Measurements from ENCODE around the gene SDSL. TPM values are rescaled to one million over a fixed set of nuclear protein-coding genes. Genes with fewer than 3 reads are reported as not detected.

SDSL gene
- total and polyA plus RNA-seq, 4 donors, result 5.1 to 15.2 (median 12.1) TPM

DNA sequence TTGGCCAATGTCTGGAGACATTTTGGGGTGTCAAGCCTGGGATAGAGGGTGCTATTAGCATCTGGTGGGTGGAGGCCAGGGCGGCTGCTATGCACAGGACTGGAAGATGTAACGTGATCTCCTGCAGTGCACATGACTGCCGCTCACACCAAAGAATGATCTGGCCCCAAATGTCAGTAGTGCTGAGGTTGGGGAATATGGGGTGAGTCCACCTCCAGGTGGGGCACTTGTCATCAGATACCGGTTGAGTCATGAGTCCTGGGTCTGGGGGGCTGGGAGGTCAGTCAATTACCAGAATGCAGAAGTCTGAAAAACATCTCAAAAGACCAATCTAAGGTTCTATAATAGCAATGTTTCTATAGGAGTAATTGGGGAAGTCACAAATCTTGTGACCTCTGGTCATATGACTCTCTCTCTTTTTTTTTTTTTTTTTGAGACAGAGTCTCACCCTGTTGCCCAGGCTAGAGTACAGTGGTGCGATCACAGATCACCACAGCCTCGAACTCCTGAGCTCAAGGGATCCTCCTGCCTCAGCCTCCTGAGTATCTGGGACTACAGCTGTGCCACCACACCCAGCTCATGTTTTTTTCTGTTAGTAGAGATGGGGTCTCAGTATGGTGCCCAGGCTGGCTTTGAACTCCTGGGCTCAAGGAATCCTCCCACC, 6.0 kb upstream of the SDSL start:
- Histone ChIP-seq H3K9me3 (ENCODE audit: control insufficient read depth, insufficient read depth, low read length) (no peaks in the 10 kb centered on the region), H3K27me3 (ENCODE audit: control insufficient read depth, insufficient read depth, low read length) (no peaks in the 10 kb centered on the region), H3K4me3 (ENCODE audit: low read depth, low read length) (no peak overlapping the region), H3K27ac (ENCODE audit: low read depth, low read length) (no peak overlapping the region), H3K4me1 (ENCODE audit: control insufficient read depth, insufficient read depth, low read length) (no peaks in the 10 kb centered on the region), H3K36me3 (ENCODE audit: control insufficient read depth, insufficient read depth, low read length) (no peaks in the 10 kb centered on the region)
- DNase-seq (ENCODE audit: low read depth in 4 of 6, low spot score in 6 of 6), result no peak
- 55% methylated on average over 3 of the region's 6 CpGs for WGBS (ENCODE audit: insufficient coverage)

DNA sequence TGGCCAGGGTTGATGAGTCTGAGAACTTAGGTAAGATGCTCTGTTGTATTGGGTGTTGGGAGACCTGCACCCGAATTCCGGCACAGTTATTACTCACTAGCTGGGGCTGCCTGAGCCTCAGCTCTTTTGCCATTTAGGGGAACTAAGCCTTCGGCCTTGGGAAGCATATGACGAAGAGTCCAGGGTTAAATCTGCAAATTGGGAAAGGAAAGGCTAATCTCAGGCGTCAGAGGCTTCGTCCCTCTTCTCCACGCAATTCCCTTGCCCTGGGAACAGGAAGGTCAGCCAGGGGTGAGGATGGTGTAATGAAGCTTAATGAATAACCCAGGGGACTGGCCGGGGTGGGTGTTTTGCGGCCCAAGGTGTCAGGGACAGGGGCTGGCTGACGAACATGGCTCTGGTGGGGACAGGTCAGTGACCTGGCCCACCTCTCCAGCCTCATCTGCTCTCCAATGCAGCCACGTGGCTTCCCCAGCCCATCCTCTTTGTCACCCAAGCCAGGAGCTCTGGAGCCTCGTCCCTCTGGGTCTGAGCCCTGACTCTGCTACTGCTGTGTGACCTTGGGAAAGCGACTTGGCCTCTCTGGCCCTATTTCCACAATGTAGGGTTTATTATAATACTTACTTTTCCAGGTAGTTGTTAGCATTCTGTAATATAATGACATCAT, 3.8 kb upstream of the SDSL start:
- Histone ChIP-seq H3K27me3 (ENCODE audit: control insufficient read depth, insufficient read depth, low read length) (no peaks in the 10 kb centered on the region), H3K27ac (ENCODE audit: low read depth, low read length) (no peak overlapping the region), H3K9me3 (ENCODE audit: control insufficient read depth, insufficient read depth, low read length) (no peaks in the 10 kb centered on the region), H3K4me3 (ENCODE audit: low read depth, low read length) (no peak overlapping the region), H3K36me3 (ENCODE audit: control insufficient read depth, insufficient read depth, low read length) (no peaks in the 10 kb centered on the region), H3K4me1 (ENCODE audit: control insufficient read depth, insufficient read depth, low read length) (peaks cover 14% of the 10 kb centered on the region)
- DNase-seq (ENCODE audit: low read depth in 4 of 6, low spot score in 6 of 6), result no peak
- 57% methylated on average over 10 of the region's 13 CpGs for WGBS (ENCODE audit: insufficient coverage)

DNA sequence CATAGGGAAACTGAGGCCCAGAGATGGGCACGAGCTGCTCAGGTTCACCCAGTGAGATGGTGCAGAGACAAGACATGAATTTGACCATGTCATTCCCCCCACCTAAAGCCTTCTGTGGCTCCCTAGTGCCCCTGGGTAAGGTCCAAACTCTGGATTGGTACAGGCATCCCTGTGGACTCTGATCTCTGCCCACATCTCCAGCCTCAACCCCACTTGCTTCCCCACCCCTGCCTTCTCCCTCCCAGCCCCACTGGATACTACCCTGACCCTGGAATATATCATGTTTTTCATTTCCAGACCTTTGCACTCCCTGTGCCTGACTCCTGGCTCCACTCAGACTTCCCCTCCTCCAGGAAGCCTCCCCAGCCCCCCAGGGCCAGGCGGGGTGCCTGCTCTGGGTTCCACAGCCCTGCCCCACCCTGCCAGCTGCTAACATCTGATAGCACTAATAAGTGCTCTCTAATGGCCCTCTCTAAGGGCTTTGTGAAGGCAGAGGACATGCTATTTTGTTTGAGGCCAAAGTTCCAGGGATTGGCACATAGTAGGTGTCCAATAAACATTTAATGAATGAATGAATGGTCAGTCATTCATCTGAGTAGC, 1.1 kb upstream of the SDSL start:
- Histone ChIP-seq H3K4me3 (ENCODE audit: low read depth, low read length) (no peak overlapping the region), H3K36me3 (ENCODE audit: control insufficient read depth, insufficient read depth, low read length) (no peaks in the 10 kb centered on the region), H3K27ac (ENCODE audit: low read depth, low read length) (no peak overlapping the region), H3K9me3 (ENCODE audit: control insufficient read depth, insufficient read depth, low read length) (no peaks in the 10 kb centered on the region), H3K27me3 (ENCODE audit: control insufficient read depth, insufficient read depth, low read length) (no peaks in the 10 kb centered on the region), H3K4me1 (ENCODE audit: control insufficient read depth, insufficient read depth, low read length) (peaks cover 14% of the 10 kb centered on the region)
- DNase-seq (ENCODE audit: low read depth in 4 of 6, low spot score in 6 of 6), result no peak
- WGBS (ENCODE audit: insufficient coverage), result 100% methylated on average over 2 of the region's 2 CpGs

DNA sequence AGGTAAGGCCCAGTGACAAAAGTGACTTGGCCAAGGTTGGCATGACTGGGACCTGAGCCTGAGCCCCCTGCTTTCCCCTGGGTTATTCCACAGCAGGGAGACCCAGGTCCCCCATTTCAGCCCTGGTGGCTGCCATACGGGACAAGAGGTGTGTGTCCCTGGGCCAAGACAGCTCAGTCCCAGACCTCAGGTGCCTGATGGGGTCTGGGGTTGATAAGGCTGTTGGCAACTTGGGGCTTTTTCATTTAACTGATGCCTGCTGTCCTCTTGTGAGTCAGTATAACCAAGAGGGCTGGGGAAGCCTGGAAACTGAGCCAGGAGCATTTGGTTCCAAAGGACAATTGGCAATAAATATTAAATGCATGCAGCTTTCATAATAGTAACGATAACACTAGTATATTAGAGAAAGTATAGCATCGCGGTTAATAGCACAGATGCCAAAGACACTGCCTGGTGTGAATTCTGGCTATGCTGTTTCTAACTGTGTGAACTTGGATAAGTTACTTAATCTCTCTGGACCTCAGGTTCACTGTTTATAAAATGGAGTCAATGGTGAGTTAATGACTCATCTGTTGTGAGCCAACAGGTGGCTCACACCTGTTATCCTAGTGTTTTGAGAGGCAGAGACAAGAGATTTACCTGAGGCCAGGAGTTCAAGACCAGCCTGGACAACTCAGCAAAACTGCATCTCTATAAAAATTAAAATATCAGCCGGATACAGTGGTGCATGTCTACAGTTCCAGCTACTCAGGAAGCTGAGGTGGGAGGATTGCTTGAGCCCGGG, 898 bp downstream of the SDSL start:
- no peaks in the 10 kb centered on the region for H3K27me3 ChIP-seq (ENCODE audit: control insufficient read depth, insufficient read depth, low read length)
- peaks cover 14% of the 10 kb centered on the region for H3K4me1 ChIP-seq (ENCODE audit: control insufficient read depth, insufficient read depth, low read length)
- no peaks in the 10 kb centered on the region for H3K9me3 ChIP-seq (ENCODE audit: control insufficient read depth, insufficient read depth, low read length)
- no peaks in the 10 kb centered on the region for H3K36me3 ChIP-seq (ENCODE audit: control insufficient read depth, insufficient read depth, low read length)
- no peak for DNase-seq (ENCODE audit: low read depth in 4 of 6, low spot score in 6 of 6)
- peak overlapping the region; percentile 47 for H3K4me3 ChIP-seq (ENCODE audit: low read depth, low read length)
- H3K27ac ChIP-seq (ENCODE audit: low read depth, low read length), result no peak overlapping the region
- WGBS (ENCODE audit: insufficient coverage), result 75% methylated on average over 4 of the region's 6 CpGs

DNA sequence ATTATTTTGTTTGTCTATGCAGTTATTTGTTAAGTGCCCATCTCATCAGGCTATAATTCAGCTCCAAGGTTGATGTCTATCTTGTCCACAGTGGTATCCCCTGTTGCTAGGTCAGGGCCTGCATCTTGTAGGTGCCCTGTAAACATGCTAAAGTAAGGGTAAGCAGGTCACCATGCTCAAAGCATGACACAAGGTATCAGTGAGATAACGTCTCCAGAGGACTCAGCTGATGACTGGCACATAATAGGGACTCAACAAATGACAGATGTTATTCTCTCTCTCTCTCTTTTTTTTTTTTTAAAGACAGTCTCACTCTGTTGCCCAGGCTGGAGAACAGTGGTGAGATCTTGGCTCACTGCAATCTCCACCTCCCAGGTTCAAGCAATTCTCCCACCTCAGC, 2.3 kb downstream of the SDSL start:
- WGBS (ENCODE audit: insufficient coverage), result 100% methylated on average over 1 of the region's 1 CpG
- no peak for DNase-seq (ENCODE audit: low read depth in 4 of 6, low spot score in 6 of 6)
- Histone ChIP-seq H3K9me3 (ENCODE audit: control insufficient read depth, insufficient read depth, low read length) (no peaks in the 10 kb centered on the region), H3K36me3 (ENCODE audit: control insufficient read depth, insufficient read depth, low read length) (peaks cover 6% of the 10 kb centered on the region), H3K27me3 (ENCODE audit: control insufficient read depth, insufficient read depth, low read length) (no peaks in the 10 kb centered on the region), H3K4me1 (ENCODE audit: control insufficient read depth, insufficient read depth, low read length) (peaks cover 14% of the 10 kb centered on the region), H3K27ac (ENCODE audit: low read depth, low read length) (no peak overlapping the region), H3K4me3 (ENCODE audit: low read depth, low read length) (no peak overlapping the region)

DNA sequence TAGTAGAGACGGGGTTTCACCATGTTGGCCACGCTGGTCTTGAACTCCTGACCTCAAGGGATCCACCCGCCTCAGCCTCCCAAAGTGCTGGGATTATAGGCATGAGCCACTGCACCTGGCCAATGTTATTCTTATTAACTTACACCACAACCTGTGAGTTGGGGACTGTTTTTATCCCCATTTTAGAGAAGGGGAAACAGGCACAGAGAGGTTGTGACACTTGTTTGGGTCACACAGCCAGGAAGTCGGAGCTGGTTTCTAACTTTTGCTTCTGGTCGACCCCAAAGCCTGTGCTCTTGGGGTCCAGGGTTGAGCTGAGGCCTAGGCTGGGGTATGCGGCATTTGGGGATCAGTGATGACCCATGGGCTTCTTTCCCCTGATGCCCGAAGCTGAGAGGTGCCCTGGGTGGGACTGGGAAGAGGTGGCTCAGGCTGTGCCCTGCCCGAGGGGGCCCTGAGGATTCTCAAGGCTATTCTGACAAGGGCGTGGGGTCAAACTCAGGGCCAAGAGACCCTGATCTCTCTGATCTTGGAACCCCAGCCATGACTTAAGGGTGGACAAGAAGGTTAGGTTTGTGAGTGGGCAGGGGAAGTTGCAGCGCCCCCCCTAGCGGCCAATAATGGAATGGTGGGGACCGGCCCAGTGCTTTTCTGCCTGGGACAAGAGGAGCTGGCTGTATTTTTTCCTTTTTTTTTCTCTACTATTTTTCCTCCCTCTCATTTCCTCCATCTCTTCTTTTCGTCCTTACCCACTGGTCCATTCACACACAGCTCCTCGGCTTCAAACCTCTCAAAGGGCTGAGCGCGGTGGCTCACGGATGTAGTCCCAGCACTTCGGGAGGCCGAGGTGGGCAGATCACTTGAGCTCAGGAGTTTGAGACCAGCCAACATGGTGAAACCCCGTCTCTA, 3.0 kb downstream of the SDSL start:
- H3K27ac ChIP-seq (ENCODE audit: low read depth, low read length), result no peak overlapping the region
- H3K27me3 ChIP-seq (ENCODE audit: control insufficient read depth, insufficient read depth, low read length), result no peaks in the 10 kb centered on the region
- H3K9me3 ChIP-seq (ENCODE audit: control insufficient read depth, insufficient read depth, low read length), result no peaks in the 10 kb centered on the region
- H3K4me3 ChIP-seq (ENCODE audit: low read depth, low read length), result no peak overlapping the region
- peak in 2 of 6 donors; percentile 30 to 44 for DNase-seq (ENCODE audit: low read depth in 4 of 6, low spot score in 6 of 6)
- peaks cover 6% of the 10 kb centered on the region for H3K36me3 ChIP-seq (ENCODE audit: control insufficient read depth, insufficient read depth, low read length)
- peaks cover 14% of the 10 kb centered on the region for H3K4me1 ChIP-seq (ENCODE audit: control insufficient read depth, insufficient read depth, low read length)
- 60% methylated on average over 13 of the region's 20 CpGs for WGBS (ENCODE audit: insufficient coverage)

DNA sequence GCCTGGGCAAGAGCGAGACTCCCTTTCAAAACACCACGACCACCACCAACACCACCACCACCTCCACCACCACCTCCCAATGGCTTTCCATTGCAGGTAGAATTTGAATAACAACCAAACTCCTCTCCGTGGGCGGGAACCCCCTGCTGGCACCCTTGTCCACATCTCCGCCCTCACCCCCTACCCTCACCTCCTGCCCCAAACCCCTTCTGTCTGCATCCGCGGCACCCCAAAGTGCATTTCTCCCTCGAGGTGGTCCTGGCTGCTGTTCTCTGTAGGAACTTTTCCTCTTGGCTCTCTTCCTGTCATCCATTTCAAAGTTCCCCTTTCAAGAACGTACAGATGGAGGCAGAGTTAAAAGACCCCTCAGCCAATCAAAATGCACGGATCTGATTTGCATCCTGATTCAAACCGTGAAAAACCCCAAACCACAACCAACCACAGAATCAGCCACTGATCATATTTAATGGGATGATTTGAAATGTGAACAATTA, 3.8 kb downstream of the SDSL start:
- no peak overlapping the region for H3K4me3 ChIP-seq (ENCODE audit: low read depth, low read length)
- H3K27ac ChIP-seq (ENCODE audit: low read depth, low read length), result no peak overlapping the region
- no peaks in the 10 kb centered on the region for H3K27me3 ChIP-seq (ENCODE audit: control insufficient read depth, insufficient read depth, low read length)
- 22% methylated on average over 8 of the region's 11 CpGs for WGBS (ENCODE audit: insufficient coverage)
- peaks cover 6% of the 10 kb centered on the region for H3K36me3 ChIP-seq (ENCODE audit: control insufficient read depth, insufficient read depth, low read length)
- H3K4me1 ChIP-seq (ENCODE audit: control insufficient read depth, insufficient read depth, low read length), result peaks cover 14% of the 10 kb centered on the region
- DNase-seq (ENCODE audit: low read depth in 4 of 6, low spot score in 6 of 6), result peak in 1 of 6 donors; percentile 36
- H3K9me3 ChIP-seq (ENCODE audit: control insufficient read depth, insufficient read depth, low read length), result no peaks in the 10 kb centered on the region

DNA sequence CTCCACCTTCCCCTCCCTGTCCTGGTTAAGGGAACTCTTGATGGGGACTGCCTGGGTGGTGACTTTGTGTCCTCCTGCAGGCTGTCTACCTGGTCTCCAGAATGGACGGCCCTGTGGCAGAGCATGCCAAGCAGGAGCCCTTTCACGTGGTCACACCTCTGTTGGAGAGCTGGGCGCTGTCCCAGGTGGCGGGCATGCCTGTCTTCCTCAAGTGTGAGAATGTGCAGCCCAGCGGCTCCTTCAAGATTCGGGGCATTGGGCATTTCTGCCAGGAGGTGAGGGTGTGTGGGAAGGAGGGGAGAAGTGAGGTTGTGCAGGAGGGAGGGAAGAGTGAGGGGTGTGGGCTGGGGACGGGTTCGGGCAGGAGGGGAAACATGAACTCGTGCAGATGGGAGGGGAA, 5.7 kb downstream of the SDSL start:
- H3K9me3 ChIP-seq (ENCODE audit: control insufficient read depth, insufficient read depth, low read length), result no peaks in the 10 kb centered on the region
- H3K4me1 ChIP-seq (ENCODE audit: control insufficient read depth, insufficient read depth, low read length), result peaks cover 1% of the 10 kb centered on the region
- no peak for DNase-seq (ENCODE audit: low read depth in 4 of 6, low spot score in 6 of 6)
- no peaks in the 10 kb centered on the region for H3K27me3 ChIP-seq (ENCODE audit: control insufficient read depth, insufficient read depth, low read length)
- no peak overlapping the region for H3K27ac ChIP-seq (ENCODE audit: low read depth, low read length)
- peaks cover 6% of the 10 kb centered on the region for H3K36me3 ChIP-seq (ENCODE audit: control insufficient read depth, insufficient read depth, low read length)
- H3K4me3 ChIP-seq (ENCODE audit: low read depth, low read length), result no peak overlapping the region
- WGBS (ENCODE audit: insufficient coverage), result 73% methylated on average over 9 of the region's 9 CpGs

DNA sequence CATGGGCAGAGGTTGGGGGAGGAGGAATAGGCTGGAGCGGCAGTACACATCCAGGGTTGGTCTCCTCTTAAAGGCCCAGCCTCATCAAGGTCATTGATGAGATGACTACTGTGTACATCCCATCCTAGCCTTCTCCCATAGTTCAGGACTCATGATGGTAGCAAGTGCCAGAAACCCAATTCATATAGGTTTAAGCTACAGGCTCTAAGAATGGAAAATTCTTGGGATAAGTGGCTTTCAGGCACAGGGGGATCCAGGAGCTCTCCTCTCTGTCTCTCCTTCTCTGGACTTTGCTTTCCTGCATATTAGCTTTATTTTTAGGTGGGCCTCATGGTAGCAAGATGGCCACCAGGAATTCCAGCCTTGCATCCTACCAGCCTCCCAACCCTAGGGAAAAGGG, 6.3 kb downstream of the SDSL start:
- peaks cover 5% of the 10 kb centered on the region for H3K4me1 ChIP-seq (ENCODE audit: control insufficient read depth, insufficient read depth, low read length)
- no peak overlapping the region for H3K4me3 ChIP-seq (ENCODE audit: low read depth, low read length)
- H3K27me3 ChIP-seq (ENCODE audit: control insufficient read depth, insufficient read depth, low read length), result no peaks in the 10 kb centered on the region
- DNase-seq (ENCODE audit: low read depth in 4 of 6, low spot score in 6 of 6), result no peak
- no peaks in the 10 kb centered on the region for H3K9me3 ChIP-seq (ENCODE audit: control insufficient read depth, insufficient read depth, low read length)
- H3K27ac ChIP-seq (ENCODE audit: low read depth, low read length), result no peak overlapping the region
- no CpG with 5 or more reads among the region's 1 CpG for WGBS (ENCODE audit: insufficient coverage)
- peaks cover 6% of the 10 kb centered on the region for H3K36me3 ChIP-seq (ENCODE audit: control insufficient read depth, insufficient read depth, low read length)
